Skin epidermis (tissue), 12 donors: Measurements from ENCODE around the gene ZNF124.
A peak's percentile ranks its signal among the peaks of the same experiment; 100 is the strongest.

Source experiments
- H3K27ac ChIP-seq, 21 experiments: fragments of 200-600 bp; sonication (generic) in 11 of 21; one replicate each; pipeline ENCODE4 v1.5.0; 2020; ENCODE audit warnings: mild to moderate bottlenecking in 3 of 21, inconsistent platforms in 2 of 21, moderate library complexity in 2 of 21
- H3K4me3 ChIP-seq, 7 experiments: fragments of 200-600 bp; sonication (generic) in 2 of 7; one replicate each; pipeline ENCODE4 v1.5.0; 2020; ENCODE audit warnings: inconsistent platforms in 2 of 7, mild to moderate bottlenecking in 2 of 7, moderate library complexity in 1 of 7

ZNF124 gene

GRCh38 chr1:247115141-247115510, 56.7 kb downstream of the ZNF124 start:
- H3K27ac ChIP-seq: no peak overlapping the region
- H3K4me3 ChIP-seq: no peak overlapping the region

- H3K27ac ChIP-seq: no peak overlapping the region
- no peak overlapping the region for H3K4me3 ChIP-seq
Observed at GRCh38 chr1:247114351-247115140, 57.3 kb downstream of the ZNF124 start.

- H3K4me3 ChIP-seq: no peak overlapping the region
- no peak overlapping the region for H3K27ac ChIP-seq
Observed at GRCh38 chr1:247113733-247114271, 58.0 kb downstream of the ZNF124 start.

- H3K27ac ChIP-seq: no peak overlapping the region
- H3K4me3 ChIP-seq: no peak overlapping the region
Observed at GRCh38 chr1:247113094-247113497, 58.7 kb downstream of the ZNF124 start.

GRCh38 chr1:247112479-247112781, 59.4 kb downstream of the ZNF124 start:
- peak overlapping the region in 6 of 21 experiments; percentile 4 to 84 (median 58) for H3K27ac ChIP-seq
- peak overlapping the region in 4 of 7 experiments; percentile 46 to 70 (median 57) for H3K4me3 ChIP-seq

GRCh38 chr1:247111700-247112478, 59.9 kb downstream of the ZNF124 start:
- H3K27ac ChIP-seq: peak overlapping the region in 18 of 21 experiments; percentile 4 to 84 (median 56)
- peak overlapping the region; percentile 46 to 70 (median 52) for H3K4me3 ChIP-seq

GRCh38 chr1:247111259-247111699, 60.5 kb downstream of the ZNF124 start:
- Histone ChIP-seq H3K27ac (peak overlapping the region in 18 of 21 experiments; percentile 4 to 84 (median 56)), H3K4me3 (peak overlapping the region; percentile 46 to 70 (median 52))

- Histone ChIP-seq H3K4me3 (peak overlapping the region; percentile 46 to 70 (median 52)), H3K27ac (peak overlapping the region in 14 of 21 experiments; percentile 4 to 84 (median 60))
Observed at GRCh38 chr1:247110627-247111258, 61.1 kb downstream of the ZNF124 start.

- H3K27ac ChIP-seq: no peak overlapping the region
- H3K4me3 ChIP-seq: no peak overlapping the region
Observed at GRCh38 chr1:247107694-247108093, 64.1 kb downstream of the ZNF124 start.

GRCh38 chr1:247105966-247106365, 65.9 kb downstream of the ZNF124 start:
- Histone ChIP-seq H3K27ac (no peak overlapping the region), H3K4me3 (no peak overlapping the region)
